Chondrocyte (in vitro differentiated cells): ENCODE data around the gene TMEM255B. TPM values are rescaled to one million over a fixed set of nuclear protein-coding genes. Genes with fewer than 3 reads are reported as not detected.

ENCODE experiments used
- DNase-seq: peaks from one replicate; pipeline ENCODE4 v3.0.0; 2021; ENCODE audit warnings: mixed read lengths, low spot score
- H3K27ac Mint-ChIP-seq: one replicate; pipeline ENCODE4 v1.8.0; 2021; ENCODE audit warnings: mild to moderate bottlenecking, moderate library complexity, mixed read lengths; ENCODE audit not compliant: unreplicated experiment
- H3K27me3 Mint-ChIP-seq: 2 replicates; pipeline ENCODE4 v1.8.0; 2021; ENCODE audit warnings: low read depth, mixed read lengths
- H3K36me3 Mint-ChIP-seq: 2 replicates; pipeline ENCODE4 v1.8.0; 2021; ENCODE audit warnings: low read depth, mixed read lengths
- H3K4me1 Mint-ChIP-seq: 2 replicates; pipeline ENCODE4 v1.8.0; 2021; ENCODE audit warnings: low read depth, mild to moderate bottlenecking, mixed read lengths
- H3K4me3 Mint-ChIP-seq: one replicate; pipeline ENCODE4 v1.8.0; 2021; ENCODE audit warnings: mild to moderate bottlenecking, moderate library complexity, mixed read lengths; ENCODE audit not compliant: unreplicated experiment
- H3K9me3 Mint-ChIP-seq: 2 replicates; pipeline ENCODE4 v1.8.0; 2021; ENCODE audit warnings: low read depth, mixed read lengths
- CTCF ChIP-seq: fragments of 200-600 bp; sonication (generic); IDR thresholded peaks from 2 replicates; pipeline ENCODE4 v1.5.0; 2021; ENCODE audit warnings: antibody characterized with exemption, mild to moderate bottlenecking, moderate library complexity
- total RNA-seq: library from RNA; stranded (reverse); gene quantifications from 3 replicates; pipeline ENCODE4 v1.2.1, GENCODE V29; 2021

Gene TMEM255B
- total RNA-seq, 1 donor from 2014 or later = 5.2 TPM

DNA sequence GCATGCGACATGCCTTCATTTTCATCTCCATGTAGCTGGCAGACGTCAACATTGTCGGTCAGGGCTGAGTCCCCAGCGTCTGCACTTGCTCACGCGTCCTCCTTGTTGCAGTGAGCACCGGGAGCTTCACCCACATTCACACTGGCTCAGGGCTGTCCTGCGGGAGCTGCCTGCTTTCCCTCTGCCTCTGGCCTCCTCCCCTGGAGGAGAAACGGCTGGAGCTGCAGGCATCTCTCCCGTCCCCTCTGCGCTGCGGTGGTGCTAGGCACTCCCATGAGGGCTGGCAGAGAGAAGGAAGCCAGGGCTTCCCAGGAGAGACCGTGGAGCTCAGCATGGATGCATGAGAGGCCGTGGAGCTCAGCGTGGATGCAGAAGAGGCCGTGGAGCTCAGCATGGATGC, 18.4 kb upstream of the TMEM255B start:
- Mint-ChIP-seq H3K4me1 (peaks cover 3% of the 10 kb centered on the region), H3K36me3 (no peaks in the 10 kb centered on the region), H3K4me3 (no peak overlapping the region), H3K9me3 (no peaks in the 10 kb centered on the region), H3K27ac (no peak overlapping the region), H3K27me3 (peaks cover 9% of the 10 kb centered on the region)
- peak; percentile 77 for DNase-seq
- TF ChIP-seq CTCF = no peak

- no peak for TF ChIP-seq CTCF
- peaks cover 3% of the 10 kb centered on the region for H3K4me1 Mint-ChIP-seq
- no peaks in the 10 kb centered on the region for H3K9me3 Mint-ChIP-seq
- peaks cover 9% of the 10 kb centered on the region for H3K27me3 Mint-ChIP-seq
- no peak for DNase-seq
- H3K27ac Mint-ChIP-seq = no peak overlapping the region
- no peak overlapping the region for H3K4me3 Mint-ChIP-seq
- no peaks in the 10 kb centered on the region for H3K36me3 Mint-ChIP-seq
Measured at GRCh38 chr13:113741191-113741668, 17.8 kb upstream of the TMEM255B start.

- peak; percentile 61 for TF ChIP-seq CTCF
- peaks cover 7% of the 10 kb centered on the region for H3K27me3 Mint-ChIP-seq
- no peaks in the 10 kb centered on the region for H3K36me3 Mint-ChIP-seq
- H3K9me3 Mint-ChIP-seq = no peaks in the 10 kb centered on the region
- peak; percentile 87 for DNase-seq
- H3K4me1 Mint-ChIP-seq = peaks cover 3% of the 10 kb centered on the region
- H3K4me3 Mint-ChIP-seq = no peak overlapping the region
- H3K27ac Mint-ChIP-seq = no peak overlapping the region
Measured at GRCh38 chr13:113742000-113742441, 17.0 kb upstream of the TMEM255B start.

DNA sequence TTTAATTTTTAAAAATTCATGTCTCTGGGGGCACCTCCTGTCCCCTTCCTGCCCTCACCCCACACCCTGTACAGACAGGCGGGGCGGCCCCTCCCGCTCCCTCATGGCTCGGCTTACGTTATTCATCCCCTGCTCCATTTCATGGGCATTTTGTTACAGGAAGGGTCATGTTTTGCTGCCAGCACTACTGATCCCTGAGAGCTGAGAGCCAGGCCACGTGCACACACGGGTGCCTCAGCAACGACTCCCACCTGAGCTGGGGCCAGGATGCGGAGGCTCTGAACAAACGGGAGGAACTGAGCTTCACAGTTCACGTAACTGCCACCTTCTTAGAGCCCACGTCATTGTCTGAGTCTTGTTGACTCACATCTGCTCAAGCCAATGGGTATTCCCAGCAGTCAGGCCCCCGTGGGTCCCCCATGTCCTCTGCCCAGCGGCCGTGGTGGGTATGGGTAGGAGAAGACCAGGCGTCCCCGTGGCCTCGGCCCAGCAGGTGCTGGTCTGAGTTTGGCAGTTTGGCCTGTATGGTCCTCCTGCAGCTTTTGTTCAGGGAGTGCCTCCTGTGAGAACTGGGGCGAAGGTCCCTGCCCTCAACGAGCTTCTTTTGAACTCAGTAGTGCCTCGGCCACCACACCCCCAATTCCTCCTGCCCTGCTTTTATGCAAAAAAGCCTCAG, 16.4 kb upstream of the TMEM255B start:
- TF ChIP-seq CTCF = no peak
- Mint-ChIP-seq H3K27me3 (peaks cover 7% of the 10 kb centered on the region), H3K4me1 (peaks cover 3% of the 10 kb centered on the region), H3K36me3 (no peaks in the 10 kb centered on the region), H3K27ac (no peak overlapping the region), H3K4me3 (no peak overlapping the region), H3K9me3 (no peaks in the 10 kb centered on the region)
- DNase-seq = peak; percentile 87

DNA sequence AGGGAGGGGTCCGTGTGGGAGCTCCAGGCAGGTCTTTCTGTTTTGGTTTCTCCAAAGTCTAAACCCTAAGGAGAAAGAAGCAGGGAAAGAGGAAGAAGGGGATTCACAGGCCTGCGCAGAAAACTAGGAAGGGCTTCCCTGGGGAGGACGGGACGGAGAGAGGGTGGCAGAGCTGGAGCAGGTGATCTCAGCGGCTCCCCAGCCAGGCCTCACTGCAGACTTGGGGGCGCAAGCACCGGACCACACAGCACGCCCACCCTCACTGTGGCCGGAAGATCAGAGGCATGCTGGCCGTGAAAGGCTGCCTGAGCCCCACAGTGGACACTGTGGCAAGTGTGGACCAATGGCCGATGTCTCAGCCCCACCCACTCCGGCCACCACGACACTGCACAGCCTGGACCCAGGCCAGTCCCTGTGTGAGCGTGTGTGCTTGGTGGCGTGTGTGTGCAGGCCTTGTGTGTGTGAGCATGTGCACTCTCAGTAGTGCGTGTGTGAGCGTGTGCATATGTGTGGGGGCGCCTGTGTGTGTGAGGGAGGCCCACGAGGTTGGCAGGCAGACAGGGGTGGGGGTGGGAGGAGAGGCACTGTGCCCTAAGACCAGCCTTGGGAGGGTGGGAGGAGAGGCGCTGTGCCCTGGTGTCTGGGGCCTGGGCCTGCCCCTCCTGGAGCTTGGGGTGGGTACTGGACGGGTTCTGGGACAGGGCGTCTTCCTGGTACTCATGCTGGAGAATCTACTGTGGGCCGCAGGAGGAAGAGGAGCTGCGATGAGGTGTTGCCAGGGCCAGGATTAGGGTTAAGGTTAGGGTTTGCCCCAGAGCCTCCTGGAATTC, 15.4 kb upstream of the TMEM255B start:
- H3K27ac Mint-ChIP-seq = no peak overlapping the region
- peaks cover 4% of the 10 kb centered on the region for H3K27me3 Mint-ChIP-seq
- H3K4me1 Mint-ChIP-seq = peaks cover 3% of the 10 kb centered on the region
- no peak overlapping the region for H3K4me3 Mint-ChIP-seq
- peak; percentile 47 for DNase-seq
- H3K36me3 Mint-ChIP-seq = no peaks in the 10 kb centered on the region
- no peaks in the 10 kb centered on the region for H3K9me3 Mint-ChIP-seq
- no peak for TF ChIP-seq CTCF
